ENCODE measurements around the gene BMP7.

BMP7 gene

DNA sequence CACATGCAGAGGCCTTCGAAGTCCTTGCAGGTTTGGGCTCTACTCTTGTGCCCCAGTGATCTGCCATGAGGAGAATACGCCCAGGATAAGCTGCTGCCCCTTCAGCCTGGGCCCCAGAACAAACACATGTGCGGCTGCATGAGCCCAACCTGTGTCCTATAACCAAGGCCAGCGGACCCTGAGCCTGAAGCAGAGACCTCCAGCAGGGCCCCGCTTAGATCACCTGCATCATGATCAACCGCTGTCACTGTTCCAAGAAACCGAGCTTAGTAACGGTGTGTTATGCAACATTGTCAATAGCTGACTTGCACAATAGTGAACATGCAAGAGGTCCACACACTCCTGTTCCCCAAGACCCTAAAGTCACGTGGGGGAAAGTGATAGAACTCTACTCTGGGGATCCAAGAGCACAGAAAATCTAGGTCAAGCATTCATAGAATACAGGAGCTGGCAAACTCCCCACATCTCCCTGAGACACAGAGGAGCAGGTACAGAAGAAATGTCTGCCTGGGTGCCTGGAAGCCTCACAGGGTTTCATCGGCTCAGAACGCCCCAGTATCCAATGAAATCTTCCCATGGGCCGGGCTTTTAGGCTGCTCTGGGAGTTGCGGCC is 136.2 kb downstream of the BMP7 start:
- no peak for DNase-seq (ENCODE audit: low read depth in 2 of 2, low spot score in 1 of 2)

GRCh38 chr20:57129303-57129702 is 137.1 kb downstream of the BMP7 start:
- no peak for DNase-seq (ENCODE audit: low read depth in 2 of 2, low spot score in 1 of 2)

DNA sequence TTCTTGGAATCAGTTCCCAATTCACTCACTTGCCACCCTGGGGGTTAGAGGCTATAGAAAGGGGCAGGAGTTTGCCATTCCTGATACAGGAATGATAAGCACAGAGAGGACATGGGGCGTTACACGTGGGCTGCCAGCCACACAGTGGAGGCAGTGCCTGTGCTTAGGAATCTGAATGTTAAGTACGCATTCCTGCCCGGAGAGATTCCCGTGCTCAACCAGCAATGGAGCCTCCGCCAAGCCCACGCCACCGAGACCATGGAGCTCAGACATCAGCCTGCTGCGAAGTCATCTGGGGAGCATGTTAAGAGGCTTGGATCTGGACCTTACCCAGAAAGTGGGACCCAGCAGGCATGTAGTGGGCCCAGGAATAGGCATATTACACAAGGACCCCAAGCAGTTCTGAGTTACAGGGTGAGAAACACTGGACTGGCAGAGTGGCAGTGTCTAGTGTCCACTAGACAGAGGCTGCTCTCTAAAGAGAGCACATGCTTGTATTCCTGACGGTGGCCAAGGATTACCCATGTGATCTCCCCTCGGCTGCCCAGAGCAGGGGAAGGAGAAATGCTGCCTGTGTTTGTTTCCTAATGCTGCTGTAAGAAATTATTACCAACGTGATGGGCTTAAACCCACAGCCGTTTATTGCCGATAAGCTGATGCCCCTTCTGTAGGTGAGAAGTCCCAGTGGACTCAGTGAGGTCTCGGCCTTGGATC is 138.2 kb downstream of the BMP7 start:
- DNase-seq (ENCODE audit: low read depth in 2 of 2, low spot score in 1 of 2) = no peak

DNA sequence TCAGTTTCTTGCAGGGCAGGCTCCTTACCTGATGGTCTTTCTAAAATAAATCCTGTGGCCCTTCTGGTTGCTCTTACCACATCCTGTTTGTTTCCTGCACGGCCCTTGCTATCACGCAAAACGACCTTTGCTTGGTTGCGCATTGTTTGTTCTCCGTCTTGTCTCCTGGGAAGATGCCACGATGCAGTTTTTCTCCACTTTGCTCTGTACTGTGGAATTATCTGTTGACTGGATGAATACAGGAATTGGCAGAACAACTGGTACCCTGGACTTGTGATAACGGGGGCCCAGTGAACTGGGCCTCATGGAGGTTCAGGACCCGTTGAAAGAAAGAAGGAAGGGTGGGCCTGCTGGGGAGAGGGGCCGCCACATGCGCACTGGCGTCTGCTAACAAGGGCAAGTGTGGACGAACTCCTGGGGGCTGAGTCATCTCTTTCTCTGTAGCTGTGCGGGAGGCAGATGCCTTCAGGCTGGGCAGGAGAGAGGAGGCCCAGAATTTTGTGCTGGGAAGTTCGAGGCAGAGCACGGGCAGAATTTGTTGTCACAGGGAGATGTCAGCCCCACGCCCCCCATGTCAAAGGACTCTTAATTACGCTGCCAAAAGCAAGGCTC is 139.9 kb downstream of the BMP7 start:
- no peak for DNase-seq (ENCODE audit: low read depth in 2 of 2, low spot score in 1 of 2)

DNA sequence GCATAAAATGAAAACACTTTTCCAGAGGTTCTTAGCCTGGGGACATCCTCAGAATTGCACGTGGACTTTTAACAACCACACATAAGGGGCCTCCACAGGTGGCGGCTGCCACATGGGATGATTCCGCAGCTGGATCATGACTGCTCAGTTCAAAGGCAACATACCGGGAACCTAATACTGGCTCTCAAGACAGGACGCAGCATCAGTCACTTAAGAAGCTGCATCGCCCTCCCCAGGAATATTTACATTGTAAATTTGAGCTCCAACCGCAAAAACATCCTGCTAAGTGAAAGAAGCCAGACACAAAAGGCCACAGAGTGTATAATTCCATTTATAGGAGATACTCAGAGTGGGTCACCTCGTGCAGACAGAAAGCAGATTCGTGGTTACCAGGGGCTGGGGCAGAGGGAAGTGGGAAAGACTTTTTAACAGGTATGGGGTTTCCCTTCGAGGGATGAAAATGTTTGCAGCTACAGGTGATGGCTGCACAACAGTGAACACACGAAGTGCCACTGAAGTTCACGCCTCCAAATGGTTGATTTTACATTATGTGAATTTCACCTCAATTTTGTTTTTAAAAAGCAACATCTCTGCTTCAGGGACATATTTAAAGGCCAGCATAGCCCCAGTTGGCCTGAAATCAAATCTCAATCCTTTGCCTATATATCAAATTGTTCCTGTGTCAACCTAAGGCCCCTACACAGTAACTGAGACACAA is 141.5 kb downstream of the BMP7 start:
- DNase-seq (ENCODE audit: low read depth in 2 of 2, low spot score in 1 of 2) = no peak

- no peak for DNase-seq (ENCODE audit: low read depth in 2 of 2, low spot score in 1 of 2)
Measured at GRCh38 chr20:57124366-57124765, 142.1 kb downstream of the BMP7 start.

DNA sequence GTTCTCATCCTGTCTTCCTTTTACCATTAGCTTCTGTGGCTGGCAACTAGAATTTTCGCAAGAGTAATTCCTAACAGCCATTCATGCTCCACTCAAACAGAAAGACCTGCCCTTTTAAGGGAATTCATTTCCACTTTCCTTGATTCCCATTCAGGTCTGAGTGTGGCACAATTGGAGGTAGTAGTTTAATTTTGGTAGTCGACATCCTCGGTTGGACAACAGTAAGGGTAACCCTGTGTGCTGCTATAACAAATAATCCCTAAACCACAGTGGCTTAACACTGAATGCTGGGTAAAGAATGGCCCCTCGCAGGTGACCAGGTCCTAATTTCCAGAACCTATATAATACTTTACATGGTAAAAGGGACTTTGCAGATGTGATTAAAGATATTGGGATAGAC is 142.9 kb downstream of the BMP7 start:
- DNase-seq (ENCODE audit: low read depth in 2 of 2, low spot score in 1 of 2) = no peak

- no peak for DNase-seq (ENCODE audit: low read depth in 2 of 2, low spot score in 1 of 2)
Measured at GRCh38 chr20:57122536-57123489, 143.6 kb downstream of the BMP7 start.

DNA sequence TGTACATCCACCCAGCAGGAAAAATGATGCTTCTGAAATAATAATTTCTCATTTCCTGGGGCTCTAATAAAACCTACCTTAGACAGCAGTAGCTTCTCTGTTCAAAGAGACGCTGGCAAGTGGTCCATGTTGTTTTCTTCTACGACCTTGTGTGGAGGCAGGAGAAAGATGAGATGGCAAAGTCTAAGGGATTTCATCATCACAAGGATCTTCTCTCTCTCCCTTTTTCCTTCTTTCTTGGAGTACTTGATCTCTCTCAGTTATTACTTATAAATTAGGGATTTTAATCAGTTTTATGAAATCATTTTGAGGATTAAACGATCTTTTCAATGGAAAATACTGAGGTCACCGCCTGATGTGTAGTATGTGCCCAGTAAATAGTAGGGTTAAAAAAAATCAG is 147.5 kb downstream of the BMP7 start:
- no peak for DNase-seq (ENCODE audit: low read depth in 2 of 2, low spot score in 1 of 2)

Measured in stimulated activated CD8-positive, alpha-beta memory T cell treated with anti-CD3 and anti-CD28 coated beads, Interleukin-4, amount 100 ng/mL, for 1 hour (primary cell).